Peyer's patch (tissue), 4 donors: Measurements from ENCODE around the gene TBPL2. TPM values are rescaled to one million over a fixed set of nuclear protein-coding genes. Genes with fewer than 3 reads are reported as not detected.

Experiments
- DNase-seq, 3 donors: peaks; one replicate each; pipeline ENCODE4 v3.0.0-alpha.2; 2017 to 2019
- H3K27ac ChIP-seq, 4 donors: fragments of 200-600 bp; sonication (generic); one replicate each; pipeline ENCODE4 v1.5.1; 2016 to 2019
- H3K27me3 ChIP-seq, 2 donors: fragments of 200-600 bp; sonication (generic); one replicate each; pipeline ENCODE4 v1.5.1; 2019
- H3K36me3 ChIP-seq, 3 donors: fragments of 200-600 bp; sonication (generic); one replicate each; pipeline ENCODE4 v1.5.1; 2016 to 2019
- H3K4me1 ChIP-seq, 4 donors: fragments of 200-600 bp; sonication (generic); one replicate each; pipeline ENCODE4 v1.5.1; 2016 to 2019
- H3K4me3 ChIP-seq, 4 donors: fragments of 200-600 bp; sonication (generic); 1 replicate in 3 of 4; 2 replicates in 1 of 4; pipeline ENCODE4 v1.5.1; 2016 to 2019; ENCODE audit warnings: mild to moderate bottlenecking in 1 of 4
- H3K9me3 ChIP-seq, 4 donors: fragments of 200-600 bp; sonication (generic); one replicate each; pipeline ENCODE4 v1.5.1; 2016 to 2019; ENCODE audit warnings: mild to moderate bottlenecking in 1 of 4
- CTCF ChIP-seq, 6 experiments: fragments of 450-650 bp in 4 of 6; fragments of 200-600 bp in 2 of 6; sonication (generic) in 1 of 6; IDR thresholded peaks; one replicate each; pipeline ENCODE4 v1.5.1; 2017 to 2019; ENCODE audit warnings: antibody characterized with exemption in 6 of 6, mild to moderate bottlenecking in 3 of 6, moderate library complexity in 1 of 6
- POLR2A ChIP-seq, 2 donors: fragments of 450-650 bp; IDR thresholded peaks; one replicate each; pipeline ENCODE4 v1.5.1; 2017; ENCODE audit warnings: antibody characterized with exemption in 2 of 2, mild to moderate bottlenecking in 2 of 2, moderate library complexity in 2 of 2
- total RNA-seq, 4 donors: library from RNA; depleted of rRNA; stranded (reverse); fragments of >200 nt; gene quantifications; one replicate each; pipeline ENCODE4 v1.1.0, GENCODE V29; 2016

Gene TBPL2
- total RNA-seq, 4 donors from 2014 or later, result not detected

GRCh38 chr14:55441286-55441685 lies 870 bp upstream of the TBPL2 start:
- TF ChIP-seq CTCF (IDR thresholded peaks at IDR 0.05), result no peak
- TF ChIP-seq POLR2A (IDR thresholded peaks at IDR 0.05), result no peak
- Histone ChIP-seq H3K9me3 (no peaks in the 10 kb centered on the region), H3K27me3 (no peaks in the 10 kb centered on the region), H3K4me3 (no peak overlapping the region), H3K36me3 (no peaks in the 10 kb centered on the region), H3K27ac (no peak overlapping the region), H3K4me1 (no peaks in the 10 kb centered on the region)
- no peak for DNase-seq

- peak in 1 of 3 donors; percentile 60 for DNase-seq
- Histone ChIP-seq H3K27me3 (no peaks in the 10 kb centered on the region), H3K4me1 (no peaks in the 10 kb centered on the region), H3K27ac (no peak overlapping the region), H3K4me3 (no peak overlapping the region), H3K36me3 (no peaks in the 10 kb centered on the region), H3K9me3 (no peaks in the 10 kb centered on the region)
- TF ChIP-seq POLR2A (IDR thresholded peaks at IDR 0.05) (no peak), CTCF (IDR thresholded peaks at IDR 0.05) (peak in 4 of 6 experiments; percentile 31 to 65 (median 64))
Observed at GRCh38 chr14:55438066-55438683, 2.2 kb downstream of the TBPL2 start.

GRCh38 chr14:55436931-55437330 lies 3.5 kb downstream of the TBPL2 start:
- Histone ChIP-seq H3K4me1 (no peaks in the 10 kb centered on the region), H3K36me3 (no peaks in the 10 kb centered on the region), H3K9me3 (no peaks in the 10 kb centered on the region), H3K4me3 (no peak overlapping the region), H3K27me3 (no peaks in the 10 kb centered on the region), H3K27ac (no peak overlapping the region)
- DNase-seq, result no peak
- TF ChIP-seq POLR2A (IDR thresholded peaks at IDR 0.05) (no peak), CTCF (IDR thresholded peaks at IDR 0.05) (no peak)

DNA sequence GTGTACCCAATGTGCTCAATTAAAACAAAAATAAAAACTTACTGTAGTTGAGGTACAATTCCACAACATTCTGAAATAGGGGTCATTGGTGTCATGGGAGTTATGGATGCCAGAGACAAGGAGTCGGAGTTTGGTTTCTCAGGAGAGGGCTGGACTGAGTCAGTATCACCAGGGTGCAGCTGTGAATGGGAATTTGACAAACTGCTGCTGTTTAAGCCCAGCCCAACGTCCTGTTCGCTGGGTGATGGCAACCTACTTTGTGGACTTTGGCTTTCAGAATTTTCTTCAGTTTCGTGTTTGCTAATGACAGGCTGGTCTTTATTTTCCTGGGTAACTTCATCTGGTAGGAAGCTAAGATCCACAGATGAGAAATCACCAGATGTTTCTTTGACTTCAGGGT lies 3.9 kb downstream of the TBPL2 start:
- Histone ChIP-seq H3K27ac (no peak overlapping the region), H3K4me3 (no peak overlapping the region), H3K27me3 (no peaks in the 10 kb centered on the region), H3K4me1 (no peaks in the 10 kb centered on the region), H3K9me3 (no peaks in the 10 kb centered on the region), H3K36me3 (no peaks in the 10 kb centered on the region)
- TF ChIP-seq CTCF (IDR thresholded peaks at IDR 0.05) (no peak), POLR2A (IDR thresholded peaks at IDR 0.05) (no peak)
- no peak for DNase-seq

DNA sequence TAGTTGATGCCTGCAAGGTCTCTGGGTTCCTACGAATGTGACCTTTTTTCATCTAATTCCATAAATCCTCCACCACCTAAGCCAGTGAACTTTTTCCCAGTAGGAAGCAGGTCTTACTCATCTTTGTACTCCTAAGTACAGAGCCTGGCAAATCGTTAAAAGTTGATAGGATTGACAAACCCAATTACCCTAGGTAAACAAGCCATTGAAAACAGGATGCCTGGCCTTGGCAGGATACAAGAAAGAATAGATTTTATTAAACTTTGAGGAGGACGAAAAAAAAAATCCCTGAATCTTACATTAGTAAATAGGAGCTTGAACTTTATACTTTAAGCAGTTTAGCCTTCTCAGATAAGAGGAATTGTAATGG lies 5.6 kb downstream of the TBPL2 start:
- DNase-seq, result no peak
- Histone ChIP-seq H3K27ac (no peak overlapping the region), H3K4me3 (no peak overlapping the region), H3K4me1 (no peaks in the 10 kb centered on the region), H3K27me3 (no peaks in the 10 kb centered on the region), H3K9me3 (no peaks in the 10 kb centered on the region), H3K36me3 (no peaks in the 10 kb centered on the region)
- no peak for TF ChIP-seq CTCF (IDR thresholded peaks at IDR 0.05)
- no peak for TF ChIP-seq POLR2A (IDR thresholded peaks at IDR 0.05)
